GM12878 (cell line): Measurements from ENCODE around the gene IL1B.

Experiments used
- BRCA1 ChIP-seq: IDR thresholded peaks from 2 replicates; pipeline ENCODE4 v1.6.1; 2011; ENCODE audit warnings: low read depth, low read length, improper control_type of control experiment
- EP300 ChIP-seq, 2 experiments: fragments of 150-350 bp in 1 of 2; IDR thresholded peaks; 2 replicates each; pipeline ENCODE4 v1.6.1; 2011 to 2012; ENCODE audit warnings: low read depth in 2 of 2, low read length in 2 of 2, borderline replicate concordance in 1 of 2, improper control_type of control experiment in 1 of 2, inconsistent platforms in 1 of 2; ENCODE audit not compliant: control insufficient read depth in 1 of 2
- FOS ChIP-seq: IDR thresholded peaks from 3 replicates; pipeline ENCODE4 v1.6.1; 2011; ENCODE audit warnings: borderline replicate concordance; ENCODE audit not compliant: insufficient read length; ENCODE audit errors: extremely low read depth
- JUNB ChIP-seq: IDR thresholded peaks from 2 replicates; pipeline ENCODE4 v1.6.1; 2016; ENCODE audit warnings: antibody characterized with exemption, mild to moderate bottlenecking
- JUND ChIP-seq: IDR thresholded peaks from 2 replicates; pipeline ENCODE4 v1.6.1; 2012; ENCODE audit warnings: low read depth, mild to moderate bottlenecking, low read length, improper control_type of control experiment, moderate library complexity
- NFIC ChIP-seq: IDR thresholded peaks from 2 replicates; pipeline ENCODE4 v1.6.1; 2012; ENCODE audit warnings: low read depth, mild to moderate bottlenecking, inconsistent platforms, low read length, moderate library complexity
- POLR2A ChIP-seq: IDR thresholded peaks from 2 replicates; pipeline ENCODE4 v1.6.1; 2011; ENCODE audit warnings: low read depth, mild to moderate bottlenecking, low read length
- POLR2AphosphoS5 ChIP-seq: IDR thresholded peaks from 2 replicates; pipeline ENCODE4 v1.6.1; 2011; ENCODE audit warnings: mild to moderate bottlenecking, low read length, inconsistent platforms
- SRF ChIP-seq, 2 experiments: IDR thresholded peaks; 2 replicates each; pipeline ENCODE4 v1.6.1; 2011; ENCODE audit warnings: low read depth in 2 of 2, low read length in 2 of 2, mild to moderate bottlenecking in 1 of 2, moderate library complexity in 1 of 2
- TCF12 ChIP-seq: IDR thresholded peaks from 2 replicates; pipeline ENCODE4 v1.6.1; 2011; ENCODE audit warnings: low read depth, mild to moderate bottlenecking, low read length
- TF ChIP-seq, protein P1 (sequence below), 3 experiments: IDR thresholded peaks in 2 of 3; conservative IDR thresholded peaks in 1 of 3; 2 replicates each; pipeline ENCODE4 v1.5.1; 2011; ENCODE audit warnings: low read depth in 3 of 3, low read length in 3 of 3, mild to moderate bottlenecking in 3 of 3, control low read depth in 2 of 3, moderate library complexity in 2 of 3, inconsistent platforms in 1 of 3, mixed read lengths in 1 of 3; ENCODE audit not compliant: control insufficient read depth in 2 of 3, insufficient read depth in 1 of 3; ENCODE audit errors: extremely low read depth in 1 of 3
- TF ChIP-seq, protein P2 (sequence below): fragments of 450-650 bp; IDR thresholded peaks from 2 replicates; pipeline ENCODE4 v1.6.1; 2017; ENCODE audit warnings: mild to moderate bottlenecking, low read depth, inconsistent platforms; ENCODE audit not compliant: poor library complexity, severe bottlenecking
- TF ChIP-seq, protein P3 (sequence below): IDR thresholded peaks from 2 replicates; pipeline ENCODE4 v1.6.1; 2012; ENCODE audit warnings: mild to moderate bottlenecking, low read depth, low read length
- TF ChIP-seq, protein P4 (sequence below): IDR thresholded peaks from 2 replicates; pipeline ENCODE4 v1.6.1; 2011; ENCODE audit warnings: borderline replicate concordance, low read depth, mild to moderate bottlenecking, moderate library complexity, mixed read lengths, low read length; ENCODE audit not compliant: insufficient read depth; ENCODE audit errors: extremely low read length

DNA sequence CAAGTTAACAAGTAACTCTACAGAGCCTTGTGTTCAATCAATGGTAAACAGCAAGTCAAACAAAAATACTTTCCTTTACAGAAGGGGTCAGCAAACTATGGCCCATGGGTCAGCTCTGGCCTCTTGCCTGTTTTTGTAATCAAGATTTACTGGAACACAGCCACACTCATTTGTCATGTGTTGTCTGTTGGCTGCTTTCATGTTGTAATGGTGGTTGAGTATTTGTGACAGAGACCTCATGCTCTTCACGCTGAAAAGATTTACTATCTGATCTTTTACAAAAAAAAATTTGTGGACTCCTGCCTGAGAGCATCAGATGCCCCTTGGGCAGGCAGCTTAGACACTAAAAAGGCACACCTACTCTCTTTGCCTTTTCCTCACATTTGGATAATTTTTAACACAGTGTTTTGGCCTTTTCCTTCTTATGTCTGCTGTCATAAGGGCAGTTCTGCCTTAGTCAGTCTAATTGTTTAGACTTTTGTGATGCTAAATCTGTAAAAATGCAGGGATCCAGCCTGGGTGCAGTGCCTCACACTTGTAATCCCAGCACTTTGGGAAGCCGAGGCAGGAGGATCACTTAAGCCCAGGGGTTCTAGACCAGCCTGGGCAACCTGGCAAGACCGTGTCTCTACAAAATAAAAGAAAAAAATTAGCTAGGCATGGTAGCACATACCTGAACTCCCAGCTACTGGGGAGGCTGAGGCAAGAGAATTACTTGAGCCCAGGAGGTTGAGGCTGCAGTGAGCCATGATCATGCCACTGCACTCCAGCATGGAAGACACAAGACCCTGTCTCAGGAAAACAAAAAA is 18.3 kb downstream of the IL1B start:
- TF ChIP-seq SRF (IDR thresholded peaks at IDR 0.05; ENCODE audit: low read depth in 2 of 2, low read length in 2 of 2) (no peak), POLR2AphosphoS5 (no peak), FOS (no peak), POLR2A (no peak), BRCA1 (no peak), JUNB (no peak), JUND (no peak), NFIC (no peak), EP300 (IDR thresholded peaks at IDR 0.05; ENCODE audit: borderline replicate concordance in 1 of 2, control insufficient read depth in 1 of 2, low read depth in 2 of 2, low read length in 2 of 2) (no peak), TCF12 (no peak)
- TF ChIP-seq, protein P1, sequence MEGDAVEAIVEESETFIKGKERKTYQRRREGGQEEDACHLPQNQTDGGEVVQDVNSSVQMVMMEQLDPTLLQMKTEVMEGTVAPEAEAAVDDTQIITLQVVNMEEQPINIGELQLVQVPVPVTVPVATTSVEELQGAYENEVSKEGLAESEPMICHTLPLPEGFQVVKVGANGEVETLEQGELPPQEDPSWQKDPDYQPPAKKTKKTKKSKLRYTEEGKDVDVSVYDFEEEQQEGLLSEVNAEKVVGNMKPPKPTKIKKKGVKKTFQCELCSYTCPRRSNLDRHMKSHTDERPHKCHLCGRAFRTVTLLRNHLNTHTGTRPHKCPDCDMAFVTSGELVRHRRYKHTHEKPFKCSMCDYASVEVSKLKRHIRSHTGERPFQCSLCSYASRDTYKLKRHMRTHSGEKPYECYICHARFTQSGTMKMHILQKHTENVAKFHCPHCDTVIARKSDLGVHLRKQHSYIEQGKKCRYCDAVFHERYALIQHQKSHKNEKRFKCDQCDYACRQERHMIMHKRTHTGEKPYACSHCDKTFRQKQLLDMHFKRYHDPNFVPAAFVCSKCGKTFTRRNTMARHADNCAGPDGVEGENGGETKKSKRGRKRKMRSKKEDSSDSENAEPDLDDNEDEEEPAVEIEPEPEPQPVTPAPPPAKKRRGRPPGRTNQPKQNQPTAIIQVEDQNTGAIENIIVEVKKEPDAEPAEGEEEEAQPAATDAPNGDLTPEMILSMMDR (IDR thresholded peaks at IDR 0.05 in 2 of 3, conservative IDR thresholded peaks at IDR 0.05 in 1 of 3; ENCODE audit: control insufficient read depth in 2 of 3, extremely low read depth in 1 of 3, insufficient read depth in 1 of 3, low read depth in 3 of 3, low read length in 3 of 3) = no peak
- TF ChIP-seq, protein P2, sequence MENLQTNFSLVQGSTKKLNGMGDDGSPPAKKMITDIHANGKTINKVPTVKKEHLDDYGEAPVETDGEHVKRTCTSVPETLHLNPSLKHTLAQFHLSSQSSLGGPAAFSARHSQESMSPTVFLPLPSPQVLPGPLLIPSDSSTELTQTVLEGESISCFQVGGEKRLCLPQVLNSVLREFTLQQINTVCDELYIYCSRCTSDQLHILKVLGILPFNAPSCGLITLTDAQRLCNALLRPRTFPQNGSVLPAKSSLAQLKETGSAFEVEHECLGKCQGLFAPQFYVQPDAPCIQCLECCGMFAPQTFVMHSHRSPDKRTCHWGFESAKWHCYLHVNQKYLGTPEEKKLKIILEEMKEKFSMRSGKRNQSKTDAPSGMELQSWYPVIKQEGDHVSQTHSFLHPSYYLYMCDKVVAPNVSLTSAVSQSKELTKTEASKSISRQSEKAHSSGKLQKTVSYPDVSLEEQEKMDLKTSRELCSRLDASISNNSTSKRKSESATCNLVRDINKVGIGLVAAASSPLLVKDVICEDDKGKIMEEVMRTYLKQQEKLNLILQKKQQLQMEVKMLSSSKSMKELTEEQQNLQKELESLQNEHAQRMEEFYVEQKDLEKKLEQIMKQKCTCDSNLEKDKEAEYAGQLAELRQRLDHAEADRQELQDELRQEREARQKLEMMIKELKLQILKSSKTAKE = no peak
- TF ChIP-seq, protein P3, sequence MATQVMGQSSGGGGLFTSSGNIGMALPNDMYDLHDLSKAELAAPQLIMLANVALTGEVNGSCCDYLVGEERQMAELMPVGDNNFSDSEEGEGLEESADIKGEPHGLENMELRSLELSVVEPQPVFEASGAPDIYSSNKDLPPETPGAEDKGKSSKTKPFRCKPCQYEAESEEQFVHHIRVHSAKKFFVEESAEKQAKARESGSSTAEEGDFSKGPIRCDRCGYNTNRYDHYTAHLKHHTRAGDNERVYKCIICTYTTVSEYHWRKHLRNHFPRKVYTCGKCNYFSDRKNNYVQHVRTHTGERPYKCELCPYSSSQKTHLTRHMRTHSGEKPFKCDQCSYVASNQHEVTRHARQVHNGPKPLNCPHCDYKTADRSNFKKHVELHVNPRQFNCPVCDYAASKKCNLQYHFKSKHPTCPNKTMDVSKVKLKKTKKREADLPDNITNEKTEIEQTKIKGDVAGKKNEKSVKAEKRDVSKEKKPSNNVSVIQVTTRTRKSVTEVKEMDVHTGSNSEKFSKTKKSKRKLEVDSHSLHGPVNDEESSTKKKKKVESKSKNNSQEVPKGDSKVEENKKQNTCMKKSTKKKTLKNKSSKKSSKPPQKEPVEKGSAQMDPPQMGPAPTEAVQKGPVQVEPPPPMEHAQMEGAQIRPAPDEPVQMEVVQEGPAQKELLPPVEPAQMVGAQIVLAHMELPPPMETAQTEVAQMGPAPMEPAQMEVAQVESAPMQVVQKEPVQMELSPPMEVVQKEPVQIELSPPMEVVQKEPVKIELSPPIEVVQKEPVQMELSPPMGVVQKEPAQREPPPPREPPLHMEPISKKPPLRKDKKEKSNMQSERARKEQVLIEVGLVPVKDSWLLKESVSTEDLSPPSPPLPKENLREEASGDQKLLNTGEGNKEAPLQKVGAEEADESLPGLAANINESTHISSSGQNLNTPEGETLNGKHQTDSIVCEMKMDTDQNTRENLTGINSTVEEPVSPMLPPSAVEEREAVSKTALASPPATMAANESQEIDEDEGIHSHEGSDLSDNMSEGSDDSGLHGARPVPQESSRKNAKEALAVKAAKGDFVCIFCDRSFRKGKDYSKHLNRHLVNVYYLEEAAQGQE = no peak
- TF ChIP-seq, protein P4, sequence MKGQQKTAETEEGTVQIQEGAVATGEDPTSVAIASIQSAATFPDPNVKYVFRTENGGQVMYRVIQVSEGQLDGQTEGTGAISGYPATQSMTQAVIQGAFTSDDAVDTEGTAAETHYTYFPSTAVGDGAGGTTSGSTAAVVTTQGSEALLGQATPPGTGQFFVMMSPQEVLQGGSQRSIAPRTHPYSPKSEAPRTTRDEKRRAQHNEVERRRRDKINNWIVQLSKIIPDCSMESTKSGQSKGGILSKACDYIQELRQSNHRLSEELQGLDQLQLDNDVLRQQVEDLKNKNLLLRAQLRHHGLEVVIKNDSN = no peak
